Hematopoietic multipotent progenitor cell (in vitro differentiated cells): ENCODE data around the gene TOMM34. TPM values are rescaled to one million over a fixed set of nuclear protein-coding genes. Genes with fewer than 3 reads are reported as not detected.

Source experiments
- DNase-seq, 3 donors: peaks; one replicate each; pipeline ENCODE4 v3.0.0-alpha.2; 2011 to 2015; ENCODE audit warnings: low read depth in 2 of 3, low spot score in 2 of 3
- small RNA-seq: library from RNA; depleted of rRNA; stranded (forward); fragments of <200 nt; gene quantifications from one replicate; pipeline ENCODE3, GENCODE V24; 2012
- total RNA-seq: library from RNA; depleted of rRNA; stranded (reverse); fragments of >200 nt; gene quantifications from one replicate; pipeline ENCODE4 v1.2.3, GENCODE V29; 2012

Gene TOMM34
- total RNA-seq, 1 donor = 20.2 TPM

GRCh38 chr20:44897133-44897532 is 63.1 kb downstream of the TOMM34 start:
- no peak for DNase-seq

- DNase-seq = peak in 1 of 3 donors; percentile 37
These were observed 63.6 kb downstream of the TOMM34 start for GRCh38 chr20:44896583-44896982.

GRCh38 chr20:44894959-44895358 is 65.2 kb downstream of the TOMM34 start:
- DNase-seq = no peak

Small RNA genes lying within 50 kb of the gene (small RNA-seq; reads per million reads assigned to genes)
- not detected for gene RF00019

Other genes with a start within 250 kb of the TOMM34 start
- gene CCN5, start 245.0 kb downstream of the TOMM34 start, total RNA-seq = under 0.01 TPM
- 0.27 TPM for gene KCNK15, start 214.5 kb downstream of the TOMM34 start, total RNA-seq
- not detected for gene RIMS4, start 149.9 kb downstream of the TOMM34 start, total RNA-seq
- gene YWHAB, start 74.7 kb downstream of the TOMM34 start, total RNA-seq = 38.5 TPM
- 19.7 TPM for gene PABPC1L, start 50.3 kb downstream of the TOMM34 start, total RNA-seq
- gene STK4, start 6.1 kb upstream of the TOMM34 start, total RNA-seq = 47.7 TPM
- gene KCNS1, start 140.7 kb upstream of the TOMM34 start, total RNA-seq = 0.54 TPM
- not detected for gene WFDC5, start 154.8 kb upstream of the TOMM34 start, total RNA-seq
- not detected for gene WFDC12, start 164.1 kb upstream of the TOMM34 start, total RNA-seq
- gene PI3, start 214.5 kb upstream of the TOMM34 start, total RNA-seq = not detected
- gene SEMG1, start 246.6 kb upstream of the TOMM34 start, total RNA-seq = not detected